HG03575 (cell line): ENCODE data around the gene TAF8.

Source experiments
- ATAC-seq: cut with Tn5 transposase; IDR thresholded peaks from one replicate; pipeline ENCODE4 v1.9.1; 2021; ENCODE audit not compliant: unreplicated experiment, insufficient number of reproducible peaks, low FRiP score; ENCODE audit errors: extremely low read depth

Gene TAF8

DNA sequence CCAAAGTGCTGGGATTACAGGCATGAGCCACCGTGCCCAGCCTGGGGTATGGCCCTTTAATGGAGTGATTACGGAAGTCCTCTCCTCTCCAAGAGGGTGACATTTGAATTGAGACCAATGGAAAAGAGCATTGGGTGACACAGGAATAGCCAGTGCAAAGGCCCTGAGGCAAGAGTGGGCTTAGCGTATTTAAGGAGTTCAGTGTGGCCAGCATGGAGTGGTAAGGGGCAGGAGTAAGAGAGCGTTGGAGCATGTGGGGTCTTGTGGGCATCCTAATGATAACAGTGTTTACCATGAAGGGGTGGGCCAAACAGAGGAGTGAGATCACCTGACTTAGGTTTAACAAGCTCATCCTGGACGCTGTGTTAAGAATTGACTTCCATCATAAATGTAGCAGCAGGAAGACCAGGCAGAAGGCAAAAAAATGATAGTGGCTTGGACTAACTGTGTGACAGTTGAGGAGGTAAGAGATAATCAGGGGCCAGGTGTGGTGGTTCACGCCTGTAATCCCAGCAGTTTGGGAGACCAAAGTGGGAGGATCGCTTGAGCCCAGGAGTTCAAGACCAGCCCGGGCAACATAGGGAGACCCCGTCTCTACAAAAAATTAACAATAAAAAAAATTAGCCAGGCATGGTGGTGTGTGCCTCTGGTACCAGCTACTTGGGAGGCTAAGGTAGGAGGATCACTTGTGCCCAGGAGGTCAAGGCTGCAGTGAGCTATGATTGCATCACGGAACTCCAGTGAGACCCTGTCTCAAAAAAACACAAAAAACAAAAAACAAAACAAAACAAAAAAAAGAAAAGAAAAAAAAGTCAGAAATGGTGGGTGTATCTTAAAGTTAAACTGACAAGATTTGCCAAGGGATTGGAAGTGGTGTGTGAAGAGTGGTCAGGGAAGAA, 40.7 kb downstream of the TAF8 start:
- no peak for ATAC-seq

DNA sequence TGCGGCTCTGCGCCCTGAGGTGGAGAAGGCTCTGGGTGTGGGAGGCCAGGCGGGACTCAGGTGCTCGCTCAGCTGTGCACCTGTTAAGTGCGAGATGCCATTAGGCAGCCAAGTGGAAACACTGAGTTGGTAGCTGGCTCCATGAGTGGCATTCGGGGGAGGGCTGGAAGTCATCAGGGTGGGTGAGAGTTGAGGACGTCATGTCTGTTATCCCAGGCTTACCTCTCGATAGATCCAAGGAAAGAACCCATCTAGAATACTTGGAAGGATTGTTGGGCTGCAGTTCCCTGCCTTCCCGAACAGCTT, 41.3 kb downstream of the TAF8 start:
- ATAC-seq, result no peak

- ATAC-seq, result no peak
These were observed 43.4 kb downstream of the TAF8 start for GRCh38 chr6:42093582-42094329.

DNA sequence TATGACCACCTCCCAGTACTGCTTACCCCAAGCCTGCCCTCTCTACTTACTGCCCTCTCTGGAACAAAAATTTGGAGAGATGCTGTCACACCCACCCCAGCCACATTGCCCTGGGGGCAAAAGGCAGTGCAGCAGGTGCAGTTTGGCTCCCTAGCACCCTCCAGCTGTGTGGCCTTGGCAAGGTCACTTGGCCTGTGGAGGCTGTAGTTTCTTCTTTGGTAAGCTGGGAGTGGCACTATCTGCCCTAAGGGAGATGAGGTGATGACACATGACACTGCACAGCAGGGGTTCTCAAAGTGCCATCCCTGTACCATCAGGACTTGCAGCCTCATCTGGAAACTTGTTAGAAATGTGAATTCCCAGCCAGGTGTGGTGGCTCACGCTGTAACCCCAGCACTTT, 44.8 kb downstream of the TAF8 start:
- no peak for ATAC-seq

DNA sequence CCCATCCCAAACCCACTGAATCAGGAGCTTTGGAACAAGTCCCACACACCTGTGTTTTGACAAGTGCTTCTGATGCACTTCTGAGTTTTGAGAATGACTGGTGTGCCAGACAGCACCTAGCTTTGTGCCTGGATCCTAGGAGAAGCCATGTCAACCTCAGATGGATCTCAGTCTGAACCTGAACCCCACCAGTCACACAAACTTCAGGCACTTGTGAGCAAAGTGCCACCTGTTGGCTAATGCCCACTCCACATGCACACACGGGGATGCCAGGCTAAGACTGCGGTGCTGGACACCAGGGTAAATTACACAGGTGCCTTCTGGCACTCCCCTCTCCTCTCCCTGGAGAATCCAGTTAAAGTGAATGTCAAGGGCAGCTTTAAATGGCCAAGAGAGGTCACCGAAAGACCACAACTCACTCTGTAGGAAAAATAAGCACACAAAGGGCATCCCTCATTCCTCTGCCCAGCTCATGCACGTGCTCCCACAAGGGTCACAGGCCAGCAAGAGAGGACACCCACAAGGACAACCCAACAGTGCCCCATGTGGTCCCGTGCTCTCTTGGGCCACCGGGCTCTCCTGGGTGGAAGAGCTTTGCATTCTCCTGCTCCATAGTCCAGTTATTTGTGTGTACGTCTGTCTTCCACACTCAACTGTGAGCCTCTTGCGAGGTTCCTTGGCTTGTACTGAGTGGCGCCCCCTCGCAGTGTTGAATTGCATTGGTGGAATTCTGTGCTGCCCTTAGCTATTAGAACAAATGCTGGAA, 45.6 kb downstream of the TAF8 start:
- ATAC-seq, result no peak

DNA sequence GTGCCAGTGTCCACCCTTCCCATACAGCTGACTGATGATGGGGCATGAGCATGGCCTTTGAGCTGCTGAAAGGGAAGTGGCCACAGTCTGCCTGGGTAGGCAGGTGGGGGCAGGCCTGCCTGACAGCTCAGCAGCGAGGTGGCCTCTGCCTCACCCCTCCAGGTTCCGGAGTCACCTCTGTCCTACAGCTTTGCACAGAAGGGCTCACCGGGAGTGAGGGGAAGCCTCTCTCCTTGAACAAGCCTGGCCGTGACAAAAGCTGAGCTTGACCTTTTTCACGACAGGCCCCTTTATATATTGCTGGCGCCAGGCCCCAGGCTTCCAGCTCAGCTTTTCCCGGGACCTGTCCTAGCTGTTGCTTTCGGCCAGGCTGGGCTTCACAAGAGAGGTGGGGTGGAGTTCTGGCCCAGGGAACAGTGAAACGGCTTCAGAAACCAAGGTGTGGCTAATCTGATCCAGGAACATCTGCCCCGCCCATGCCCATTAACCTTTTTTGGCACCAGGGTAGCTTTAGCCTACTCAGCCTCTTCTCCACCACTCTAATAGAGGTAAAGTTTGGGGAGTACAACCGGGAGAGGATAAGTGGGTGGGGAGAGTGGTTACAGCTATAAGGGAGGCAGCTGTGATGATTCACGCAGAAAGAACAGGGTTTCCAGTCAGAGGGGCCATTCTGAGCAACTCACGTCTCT, 49.2 kb downstream of the TAF8 start:
- ATAC-seq, result no peak

DNA sequence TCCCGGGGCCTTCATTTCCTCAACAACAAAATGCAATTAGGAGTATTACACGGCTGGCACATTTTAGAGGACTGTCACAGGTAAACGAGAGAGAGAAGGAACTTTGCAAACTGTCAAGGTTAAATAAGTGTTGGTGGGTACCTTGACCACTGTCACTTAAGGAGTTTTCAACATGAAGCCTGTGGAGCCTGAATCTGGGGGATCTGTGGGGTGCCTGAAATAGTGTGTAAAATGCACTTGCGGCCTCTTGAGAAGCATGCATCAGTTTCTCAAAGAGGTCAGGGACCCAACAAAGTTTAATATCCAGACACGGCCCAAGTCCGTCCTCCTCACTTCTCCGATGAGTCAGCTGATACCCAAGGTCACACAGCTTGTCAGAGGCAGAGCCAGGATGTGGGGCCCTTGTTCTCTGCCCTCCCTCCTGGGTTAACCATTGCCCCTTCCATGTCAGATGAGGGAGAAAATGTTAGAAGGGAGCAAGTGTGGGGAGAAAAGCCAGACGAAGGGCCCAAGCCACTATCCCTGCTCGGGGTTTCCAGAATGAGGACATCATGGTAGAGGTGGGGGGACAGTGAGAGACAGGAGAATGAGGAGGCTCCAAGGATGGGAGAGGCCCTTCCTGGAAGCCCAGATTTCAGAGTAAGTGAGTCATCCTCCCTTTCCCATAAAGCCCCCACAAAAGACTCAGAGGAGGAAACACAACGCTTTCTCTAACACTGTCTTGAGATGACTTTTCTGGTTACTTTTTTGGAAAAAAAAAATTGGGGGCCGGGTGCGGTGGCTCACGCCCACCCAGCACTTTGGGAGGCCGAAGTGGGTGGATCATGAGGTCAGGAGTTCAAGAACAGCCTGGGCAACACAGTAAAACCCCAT, 49.9 kb downstream of the TAF8 start:
- ATAC-seq, result no peak

DNA sequence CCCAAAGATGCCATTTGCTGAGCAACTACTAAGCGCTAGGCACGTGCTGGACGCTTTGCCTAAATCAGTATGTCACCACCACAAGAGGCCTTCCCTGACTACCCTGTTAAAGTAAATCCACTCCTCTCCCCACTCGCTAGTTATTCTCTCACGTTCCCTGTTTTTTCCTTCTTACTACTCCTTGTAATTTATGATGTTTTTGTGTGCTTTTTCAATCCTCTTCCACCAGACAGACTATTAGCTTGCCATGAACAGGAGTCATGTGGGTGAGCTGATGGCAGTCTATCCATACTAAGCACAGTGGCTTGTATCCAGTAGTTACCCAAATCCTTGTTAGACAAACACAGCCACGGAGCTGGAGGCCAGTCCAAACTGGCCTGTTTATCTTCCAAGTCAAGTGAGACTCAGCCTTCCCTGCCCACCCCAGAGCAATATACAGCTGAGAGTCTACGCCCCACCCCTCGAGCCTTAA, 50.9 kb downstream of the TAF8 start:
- no peak for ATAC-seq

GRCh38 chr6:42103216-42103615, 52.9 kb downstream of the TAF8 start:
- no peak for ATAC-seq

DNA sequence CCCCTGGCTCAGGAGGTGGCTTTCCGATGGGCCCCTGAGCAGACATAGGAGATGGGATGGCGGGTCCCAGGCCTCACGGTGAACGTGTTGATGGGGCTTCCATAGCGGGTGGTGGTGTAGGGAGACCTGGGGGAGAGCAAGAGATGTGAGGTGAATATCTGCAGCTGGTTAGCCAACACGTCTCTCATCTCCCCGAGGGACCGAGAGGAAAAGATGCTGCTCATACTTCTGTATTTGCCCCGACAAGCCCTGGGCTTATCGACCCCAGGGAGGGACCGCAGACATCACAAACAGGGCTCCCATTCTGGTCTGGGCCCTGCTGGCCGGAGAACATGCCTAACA, 53.4 kb downstream of the TAF8 start:
- ATAC-seq, result no peak

DNA sequence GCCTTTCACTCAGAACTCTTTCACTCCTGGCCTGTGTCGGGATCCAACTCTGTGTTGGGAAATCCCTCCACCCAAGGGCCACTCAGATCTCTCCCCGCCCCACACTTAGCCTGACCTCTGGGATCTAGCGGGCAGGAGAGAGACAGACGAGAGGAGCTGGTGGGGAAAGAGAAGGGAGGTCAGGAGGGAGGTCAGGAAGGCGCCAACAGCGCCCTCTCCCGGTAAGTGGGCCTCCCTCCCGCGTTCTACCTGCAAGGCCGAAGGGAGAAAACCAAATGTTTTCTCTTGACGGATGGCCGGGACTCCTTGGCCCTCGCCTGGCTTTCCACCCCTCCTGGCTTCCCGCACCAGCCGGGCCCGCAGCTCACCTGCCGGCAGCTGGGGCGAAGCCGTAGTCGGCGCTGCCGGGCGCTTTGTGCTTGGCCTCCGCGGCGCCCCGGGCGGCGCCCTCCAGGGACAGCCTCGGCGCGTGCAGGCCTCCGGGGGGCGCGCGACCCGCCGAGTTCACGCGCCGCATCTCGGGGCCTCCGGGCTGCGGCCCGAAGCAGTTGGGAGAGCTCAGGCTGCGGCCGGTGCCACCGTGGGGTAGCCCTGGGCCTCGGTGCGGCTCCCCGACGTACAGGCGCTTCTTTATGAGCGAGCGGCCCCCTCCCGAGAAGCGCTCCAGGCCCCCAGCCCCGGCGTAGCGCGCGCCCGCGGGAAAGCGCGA, 53.9 kb downstream of the TAF8 start:
- no peak for ATAC-seq

GRCh38 chr6:42104804-42105125, 54.4 kb downstream of the TAF8 start:
- ATAC-seq, result no peak

GRCh38 chr6:42105156-42105648, 54.9 kb downstream of the TAF8 start:
- no peak for ATAC-seq

GRCh38 chr6:42105709-42106108, 55.4 kb downstream of the TAF8 start:
- ATAC-seq, result no peak

GRCh38 chr6:42106112-42107023, 56.0 kb downstream of the TAF8 start:
- no peak for ATAC-seq

GRCh38 chr6:42108071-42108470, 57.7 kb downstream of the TAF8 start:
- no peak for ATAC-seq

GRCh38 chr6:42110683-42111082, 60.4 kb downstream of the TAF8 start:
- ATAC-seq, result no peak
